ENCODE data around the gene ZFAND3.

ZFAND3 gene

GRCh38 chr6:38056361-38056760 is 236.8 kb downstream of the ZFAND3 start:
- DNase-seq = no peak

GRCh38 chr6:38057994-38058393 is 238.5 kb downstream of the ZFAND3 start:
- no peak for DNase-seq

- DNase-seq = no peak
These were observed 242.5 kb downstream of the ZFAND3 start for GRCh38 chr6:38062066-38062465.

- DNase-seq = no peak
These were observed 244.4 kb downstream of the ZFAND3 start for GRCh38 chr6:38063973-38064372.

- DNase-seq = no peak
These were observed 244.9 kb downstream of the ZFAND3 start for GRCh38 chr6:38064431-38064830.

GRCh38 chr6:38065734-38066305 is 246.3 kb downstream of the ZFAND3 start:
- no peak for DNase-seq

- DNase-seq = peak; percentile 51
These were observed 247.9 kb downstream of the ZFAND3 start for GRCh38 chr6:38067263-38067980.

- no peak for DNase-seq
These were observed 249.5 kb downstream of the ZFAND3 start for GRCh38 chr6:38068854-38069590.

GRCh38 chr6:38077488-38078030 is 258.0 kb downstream of the ZFAND3 start:
- no peak for DNase-seq

GRCh38 chr6:38078671-38079070 is 259.1 kb downstream of the ZFAND3 start:
- DNase-seq = no peak

GRCh38 chr6:38079107-38079506 is 259.6 kb downstream of the ZFAND3 start:
- no peak for DNase-seq

GRCh38 chr6:38079537-38079936 is 260.0 kb downstream of the ZFAND3 start:
- no peak for DNase-seq

- no peak for DNase-seq
These were observed 260.8 kb downstream of the ZFAND3 start for GRCh38 chr6:38080360-38080759.

- DNase-seq = peak; percentile 8
These were observed 261.4 kb downstream of the ZFAND3 start for GRCh38 chr6:38080889-38081288.

- no peak for DNase-seq
These were observed 265.5 kb downstream of the ZFAND3 start for GRCh38 chr6:38085031-38085430.

- no peak for DNase-seq
These were observed 266.8 kb downstream of the ZFAND3 start for GRCh38 chr6:38086346-38086745.

GRCh38 chr6:38088010-38088409 is 268.5 kb downstream of the ZFAND3 start:
- DNase-seq = no peak

- no peak for DNase-seq
These were observed 269.3 kb downstream of the ZFAND3 start for GRCh38 chr6:38088829-38089228.

GRCh38 chr6:38091613-38092012 is 272.1 kb downstream of the ZFAND3 start:
- no peak for DNase-seq

GRCh38 chr6:38092465-38092864 is 272.9 kb downstream of the ZFAND3 start:
- DNase-seq = no peak

GRCh38 chr6:38092964-38093363 is 273.4 kb downstream of the ZFAND3 start:
- no peak for DNase-seq

GRCh38 chr6:38095054-38095453 is 275.5 kb downstream of the ZFAND3 start:
- DNase-seq = no peak

- no peak for DNase-seq
These were observed 279.7 kb downstream of the ZFAND3 start for GRCh38 chr6:38099221-38099620.

GRCh38 chr6:38100380-38100779 is 280.9 kb downstream of the ZFAND3 start:
- no peak for DNase-seq
